IPS DF 6.9 (cell line): ENCODE data around the gene KDELR1.

Experiments used
- DNase-seq: peaks from one replicate; pipeline ENCODE4 v3.0.0-alpha.2; 2013; ENCODE audit warnings: low read depth, low spot score
- H3K27ac ChIP-seq: one replicate; pipeline ENCODE4 v1.5.1; 2013; ENCODE audit warnings: low read length, control low read depth
- H3K27me3 ChIP-seq: 2 replicates; pipeline ENCODE4 v1.6.1; 2013; ENCODE audit warnings: mild to moderate bottlenecking, low read length; ENCODE audit not compliant: control insufficient read depth, insufficient read depth
- H3K36me3 ChIP-seq: 2 replicates; pipeline ENCODE4 v1.6.1; 2013; ENCODE audit warnings: low read length; ENCODE audit not compliant: control insufficient read depth, insufficient read depth
- H3K4me1 ChIP-seq: 2 replicates; pipeline ENCODE4 v1.6.1; 2013; ENCODE audit warnings: low read length; ENCODE audit not compliant: control insufficient read depth, insufficient read depth
- H3K4me3 ChIP-seq: 2 replicates; pipeline ENCODE4 v1.5.1; 2013; ENCODE audit warnings: mild to moderate bottlenecking, low read length
- H3K9me3 ChIP-seq: 2 replicates; pipeline ENCODE4 v1.6.1; 2013; ENCODE audit warnings: low read length, inconsistent platforms; ENCODE audit not compliant: control insufficient read depth, insufficient read depth
- WGBS: extraction: QIAGEN DNeasy Blood & Tissue Kit; methylation state at CpG from one replicate; pipeline ENCODE4 v1.1.7; 2013; ENCODE audit warnings: mixed read lengths, missing lambda C conversion rate; ENCODE audit not compliant: insufficient read length, insufficient coverage; 5-methylcytosine and 5-hydroxymethylcytosine counted together

Gene KDELR1

DNA sequence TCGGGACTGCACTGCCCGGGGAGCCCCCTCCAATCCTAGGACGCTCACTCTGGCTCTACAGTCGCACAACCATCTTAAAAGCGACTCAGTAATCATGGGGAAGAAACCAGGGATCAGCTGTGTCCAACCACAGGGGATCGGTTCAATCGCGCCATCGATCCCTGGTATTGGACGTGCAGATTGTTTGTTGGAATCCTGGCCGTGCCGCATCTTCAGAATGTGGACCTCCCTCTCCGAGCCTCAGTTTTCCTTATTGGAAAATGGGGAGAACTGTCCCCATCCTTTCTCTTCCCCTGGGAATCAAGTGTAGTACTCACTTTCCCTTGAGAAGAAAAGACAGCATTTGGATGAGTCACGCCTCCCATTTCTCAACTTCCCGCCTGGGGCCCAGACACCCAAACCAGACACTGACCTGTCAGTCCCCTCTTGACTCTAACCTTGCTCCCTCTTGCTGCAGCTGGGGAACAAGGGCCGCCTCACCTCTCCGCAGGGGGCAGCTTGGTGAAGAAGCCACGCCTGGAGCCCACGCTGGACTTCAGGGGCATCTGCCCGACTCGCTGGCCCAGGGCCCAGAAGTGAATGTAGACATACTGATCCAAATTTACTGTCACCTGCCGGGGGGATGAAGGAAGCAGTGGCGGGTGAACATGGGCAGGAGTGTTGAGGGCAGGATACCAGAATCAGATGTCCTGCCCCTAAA lies 48.4 kb downstream of the KDELR1 start:
- Histone ChIP-seq H3K27ac (no peak overlapping the region), H3K9me3 (no peaks in the 10 kb centered on the region), H3K4me3 (no peak overlapping the region), H3K4me1 (no peaks in the 10 kb centered on the region), H3K36me3 (no peaks in the 10 kb centered on the region), H3K27me3 (no peaks in the 10 kb centered on the region)
- WGBS = no CpG with 5 or more reads among the region's 23 CpGs
- DNase-seq = no peak

DNA sequence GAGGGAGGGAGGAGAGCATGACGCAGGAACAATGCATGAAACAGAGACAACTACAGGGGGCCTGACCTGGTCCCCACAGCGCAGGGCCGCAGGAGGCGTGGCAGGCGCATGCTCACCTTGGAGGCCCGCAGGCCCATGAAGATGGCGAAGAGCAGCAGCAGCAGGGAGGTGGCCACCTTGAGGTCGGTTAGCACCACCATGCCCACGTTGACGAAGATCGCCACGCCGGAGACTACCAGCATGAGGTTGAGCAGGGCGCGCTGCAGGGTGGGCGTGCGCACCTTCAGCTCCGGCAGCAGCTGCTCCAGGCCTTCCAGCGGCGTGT lies 49.0 kb downstream of the KDELR1 start:
- WGBS = no CpG with 5 or more reads among the region's 20 CpGs
- Histone ChIP-seq H3K4me1 (no peaks in the 10 kb centered on the region), H3K4me3 (no peak overlapping the region), H3K27ac (no peak overlapping the region), H3K9me3 (no peaks in the 10 kb centered on the region), H3K36me3 (no peaks in the 10 kb centered on the region), H3K27me3 (no peaks in the 10 kb centered on the region)
- DNase-seq = no peak

DNA sequence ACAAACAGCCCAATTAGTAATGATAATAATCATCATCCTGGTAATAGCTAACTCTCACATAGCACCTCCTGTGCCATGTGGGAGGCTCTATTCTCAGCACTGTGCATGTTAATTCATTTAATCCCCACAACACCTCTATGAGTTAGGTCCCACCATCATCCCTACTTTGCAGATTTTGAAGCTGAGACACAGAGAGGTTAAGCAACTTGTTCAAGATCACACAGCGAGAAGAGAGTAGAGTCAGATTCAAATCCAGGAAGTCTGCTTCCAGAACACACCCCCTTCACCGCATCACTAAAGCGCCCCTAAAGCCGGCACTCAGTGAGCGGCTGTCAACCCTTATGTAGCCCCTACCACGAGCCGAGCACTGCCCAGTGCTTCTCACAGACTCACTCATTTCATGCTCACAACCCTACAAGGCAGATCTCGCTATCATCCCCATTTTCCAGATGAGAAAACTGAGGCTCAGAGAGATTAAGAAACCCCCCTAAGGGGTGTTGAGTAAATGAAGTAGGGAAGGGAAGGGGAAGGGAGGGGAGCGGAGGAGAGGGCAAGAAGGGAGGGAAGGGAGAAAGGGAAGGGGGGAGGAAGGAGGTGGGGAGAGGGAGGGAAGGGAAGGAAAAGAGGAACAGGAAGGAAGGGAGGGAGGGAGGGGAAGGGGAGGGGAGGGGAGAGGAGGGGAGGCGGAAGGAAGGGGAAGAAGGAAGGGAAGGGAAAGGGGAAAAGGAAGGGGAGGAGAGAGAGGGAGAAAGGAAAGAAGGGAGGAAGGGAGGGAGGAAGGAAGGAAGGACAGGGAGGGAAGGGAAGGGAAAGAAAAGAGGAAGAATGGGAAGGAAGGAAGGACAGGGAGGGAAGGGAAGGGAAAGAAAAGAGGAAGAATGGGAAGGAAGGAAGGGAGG lies 49.6 kb downstream of the KDELR1 start:
- no CpG with 5 or more reads among the region's 10 CpGs for WGBS
- no peak for DNase-seq
- no peaks in the 10 kb centered on the region for H3K4me1 ChIP-seq
- H3K27me3 ChIP-seq = no peaks in the 10 kb centered on the region
- H3K36me3 ChIP-seq = no peaks in the 10 kb centered on the region
- no peaks in the 10 kb centered on the region for H3K9me3 ChIP-seq
- H3K27ac ChIP-seq = no peak overlapping the region
- H3K4me3 ChIP-seq = no peak overlapping the region

DNA sequence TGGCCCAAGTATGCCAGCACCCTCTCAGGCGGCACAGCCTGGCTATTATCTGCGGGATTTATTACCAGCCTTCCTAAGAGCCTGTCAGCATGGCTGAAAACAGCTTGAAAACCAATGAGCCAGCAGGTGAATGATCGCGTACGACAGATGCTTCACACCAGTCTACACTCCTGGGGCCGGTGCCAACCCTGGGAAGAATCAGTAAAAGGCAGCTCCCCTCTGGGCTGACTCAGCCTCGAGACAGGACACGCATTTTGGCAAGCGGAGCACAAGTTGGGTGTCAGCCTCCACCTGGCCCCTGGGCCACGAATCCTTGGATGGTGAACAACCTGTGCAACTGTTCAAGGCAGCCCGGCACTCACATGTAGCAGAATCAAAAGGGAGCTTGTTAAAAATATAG lies 50.4 kb downstream of the KDELR1 start:
- H3K4me3 ChIP-seq = no peak overlapping the region
- no CpG with 5 or more reads among the region's 11 CpGs for WGBS
- no peaks in the 10 kb centered on the region for H3K4me1 ChIP-seq
- DNase-seq = no peak
- no peaks in the 10 kb centered on the region for H3K27me3 ChIP-seq
- no peaks in the 10 kb centered on the region for H3K36me3 ChIP-seq
- no peaks in the 10 kb centered on the region for H3K9me3 ChIP-seq
- no peak overlapping the region for H3K27ac ChIP-seq

DNA sequence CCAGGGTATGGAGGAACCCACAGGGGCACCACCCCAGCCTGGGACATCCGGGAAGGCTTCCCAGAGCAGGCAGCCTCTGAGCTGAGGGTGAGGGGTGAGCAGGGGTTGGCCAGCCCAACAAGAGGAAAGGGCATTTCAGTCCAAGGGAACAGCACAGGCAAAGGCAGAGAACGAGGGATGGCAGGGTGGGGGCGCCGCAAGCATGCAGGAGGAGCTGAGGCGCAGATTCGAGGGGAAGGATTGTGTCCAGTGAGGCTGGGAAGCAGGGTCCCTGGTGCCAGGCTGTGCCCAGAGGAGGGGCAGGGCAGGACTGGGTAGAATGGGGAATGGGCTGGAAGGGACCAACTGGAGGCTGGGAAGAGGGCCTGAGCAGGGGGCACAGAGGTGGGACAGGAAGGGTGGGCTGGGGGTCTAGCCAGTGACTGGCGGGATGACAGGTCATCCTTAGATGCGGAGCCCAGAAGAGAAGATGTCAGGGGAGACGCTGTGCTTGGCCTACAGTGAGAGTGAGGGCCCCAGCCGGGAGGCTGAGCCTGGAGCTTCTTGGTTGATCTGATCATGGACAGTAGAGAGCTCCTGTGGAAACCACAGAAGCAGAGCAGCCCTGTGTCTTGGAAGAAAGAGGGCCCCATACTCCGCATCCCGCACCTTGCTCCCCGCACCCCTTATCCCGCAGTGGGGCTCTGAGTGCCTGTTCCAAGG lies 52.4 kb downstream of the KDELR1 start:
- H3K9me3 ChIP-seq = no peaks in the 10 kb centered on the region
- H3K36me3 ChIP-seq = no peaks in the 10 kb centered on the region
- no peak overlapping the region for H3K4me3 ChIP-seq
- no peaks in the 10 kb centered on the region for H3K4me1 ChIP-seq
- DNase-seq = no peak
- no peaks in the 10 kb centered on the region for H3K27me3 ChIP-seq
- no peak overlapping the region for H3K27ac ChIP-seq
- WGBS = no CpG with 5 or more reads among the region's 14 CpGs

DNA sequence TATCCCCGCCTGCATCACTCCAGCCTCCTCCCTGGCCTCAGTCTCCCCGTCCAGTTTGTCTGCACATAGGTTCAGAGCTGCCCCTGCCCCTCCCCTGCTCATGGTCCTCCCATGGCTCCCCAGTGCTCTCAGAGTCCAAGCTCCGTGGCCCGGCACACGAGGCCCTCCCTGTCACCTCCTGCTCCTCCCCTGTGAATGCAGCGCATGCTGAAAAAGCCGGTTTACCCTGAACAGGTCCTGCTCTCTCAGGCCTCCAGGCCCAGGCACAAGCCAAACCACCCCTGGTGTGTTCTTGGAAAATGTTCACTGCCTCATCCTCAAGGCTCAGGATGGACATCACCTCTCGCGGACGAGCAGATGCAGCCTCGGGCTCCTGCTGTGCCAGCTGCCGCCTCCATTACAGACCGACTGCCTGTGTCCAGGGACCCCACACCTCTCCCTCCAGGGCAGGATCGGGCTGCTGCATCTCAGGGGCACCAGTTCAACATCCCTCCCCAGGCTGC lies 53.0 kb downstream of the KDELR1 start:
- no peaks in the 10 kb centered on the region for H3K4me1 ChIP-seq
- H3K27ac ChIP-seq = no peak overlapping the region
- no CpG with 5 or more reads among the region's 14 CpGs for WGBS
- no peak overlapping the region for H3K4me3 ChIP-seq
- no peaks in the 10 kb centered on the region for H3K36me3 ChIP-seq
- H3K27me3 ChIP-seq = no peaks in the 10 kb centered on the region
- no peak for DNase-seq
- no peaks in the 10 kb centered on the region for H3K9me3 ChIP-seq

DNA sequence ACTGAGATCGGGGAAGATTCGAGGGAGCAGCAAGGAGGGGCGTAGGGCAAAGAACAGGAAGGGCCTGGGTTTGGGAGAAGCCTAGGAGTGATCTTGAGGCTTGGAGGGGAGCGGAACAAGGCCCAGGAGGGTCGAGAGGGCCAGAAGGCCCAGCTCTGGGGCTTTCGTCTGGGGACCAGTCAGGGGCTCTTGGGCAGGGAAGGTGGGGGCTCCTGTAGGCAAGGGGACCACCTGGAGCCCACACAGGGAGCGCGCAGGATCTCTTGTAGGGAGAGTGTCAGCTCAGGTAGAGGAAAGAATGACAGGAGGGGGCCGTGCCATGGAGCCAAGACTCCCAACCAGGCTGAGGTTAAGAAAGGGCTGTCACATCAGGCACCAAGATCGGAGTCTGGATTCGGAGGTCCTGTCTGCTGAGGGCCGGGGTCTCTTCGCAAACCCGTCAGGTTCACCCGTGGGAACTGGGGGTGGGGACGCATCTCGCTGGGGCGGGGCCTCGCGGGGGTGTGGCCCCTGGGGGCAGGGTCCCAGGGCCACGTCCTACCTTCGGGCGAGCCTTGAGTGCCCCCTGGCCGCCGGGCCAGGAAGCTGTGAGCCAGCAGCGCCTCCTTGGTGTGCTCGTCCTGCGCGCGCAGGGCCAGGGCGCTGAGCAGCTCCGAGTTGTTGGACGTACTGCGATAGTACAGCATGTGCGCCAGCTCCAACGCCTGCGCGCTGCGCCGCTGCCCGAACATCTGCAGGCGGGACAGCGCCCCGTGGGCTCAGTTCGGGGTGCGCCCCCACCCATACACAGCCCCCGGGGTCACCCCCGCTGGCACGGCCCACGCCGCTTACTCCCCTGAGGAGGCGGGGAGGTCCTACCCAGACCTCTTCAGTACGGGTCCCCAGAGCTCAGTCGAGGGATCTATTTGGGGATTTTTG lies 57.6 kb downstream of the KDELR1 start:
- H3K27ac ChIP-seq = no peak overlapping the region
- H3K9me3 ChIP-seq = no peaks in the 10 kb centered on the region
- no peaks in the 10 kb centered on the region for H3K27me3 ChIP-seq
- no peaks in the 10 kb centered on the region for H3K4me1 ChIP-seq
- H3K4me3 ChIP-seq = peak overlapping the region; percentile 44; the same call in 1 of the 2 replicates
- H3K36me3 ChIP-seq = no peaks in the 10 kb centered on the region
- WGBS = no CpG with 5 or more reads among the region's 54 CpGs
- no peak for DNase-seq

DNA sequence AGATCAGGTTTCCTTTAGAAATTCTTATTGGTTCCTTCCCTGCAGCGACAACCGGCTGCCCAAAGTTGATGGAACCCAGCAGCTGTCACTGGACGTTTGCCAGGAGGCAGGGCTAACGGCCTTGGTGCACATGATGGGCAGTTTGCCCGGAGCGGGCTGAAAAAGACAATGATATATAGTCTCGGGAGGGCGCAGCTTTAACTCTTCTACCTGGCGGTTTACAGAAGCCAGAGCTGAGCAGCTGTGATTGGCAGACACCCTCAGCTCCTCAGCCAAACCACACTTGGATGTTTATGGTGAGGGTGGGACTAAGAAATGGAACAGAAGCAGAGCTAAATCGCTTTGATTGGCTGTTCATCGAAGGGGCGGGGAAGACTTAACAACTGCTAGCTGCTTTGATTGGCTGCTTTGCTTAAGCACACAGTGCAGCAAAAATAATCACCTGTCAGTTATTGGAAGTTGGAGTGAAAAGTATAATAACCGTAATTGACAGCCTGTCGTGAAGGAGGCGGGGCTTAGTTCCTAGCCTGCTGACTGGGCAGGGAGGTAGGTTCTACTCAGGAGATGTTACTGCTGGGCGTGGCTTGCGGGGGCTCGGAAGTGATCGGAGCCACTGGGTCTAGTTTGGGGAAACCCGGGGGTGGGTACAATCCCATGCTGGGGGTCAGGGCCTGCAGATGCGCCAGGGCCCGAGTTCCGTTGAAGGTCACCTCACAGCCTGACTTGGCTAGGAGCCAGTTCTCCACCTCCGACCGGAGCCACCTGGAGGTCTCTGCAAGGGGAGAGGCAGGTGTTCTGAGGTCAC lies 58.5 kb downstream of the KDELR1 start:
- Histone ChIP-seq H3K4me3 (peak overlapping the region; percentile 35; the same call in 1 of the 2 replicates), H3K9me3 (no peaks in the 10 kb centered on the region), H3K4me1 (no peaks in the 10 kb centered on the region), H3K27ac (no peak overlapping the region), H3K36me3 (no peaks in the 10 kb centered on the region), H3K27me3 (no peaks in the 10 kb centered on the region)
- no peak for DNase-seq
- no CpG with 5 or more reads among the region's 25 CpGs for WGBS
